ENCODE data around the gene TRAIP.
"Not testable (repeated sequence)": the region's sequence is repeated elsewhere in the genome, so short reads cannot be mapped to it uniquely, and the experiment has no call there.

TRAIP gene

GRCh38 chr3:49872801-49873281 is 16.5 kb upstream of the TRAIP start:
- no peak for DNase-seq

- no peak for DNase-seq
Measured at GRCh38 chr3:49871531-49872153, 15.3 kb upstream of the TRAIP start.

- DNase-seq: peak in 2 of 6 experiments; percentile 16 to 20
Measured at GRCh38 chr3:49869525-49870126, 13.3 kb upstream of the TRAIP start, which contains the start of gene CAMKV. Gene CAMKV, minus strand, starts transcription at chr3:49869906. Its CDS starts 7,518 bp downstream, at chr3:49862388.

- DNase-seq: peak in 1 of 6 experiments; percentile 20
Measured at GRCh38 chr3:49868862-49869466, 12.6 kb upstream of the TRAIP start.

- no peak for DNase-seq
Measured at GRCh38 chr3:49867871-49868321, 11.5 kb upstream of the TRAIP start.

GRCh38 chr3:49867400-49867799 is 11.0 kb upstream of the TRAIP start:
- DNase-seq: no peak

- DNase-seq: no peak
Measured at GRCh38 chr3:49865198-49865784, 8.9 kb upstream of the TRAIP start.

GRCh38 chr3:49864505-49864904 is 8.1 kb upstream of the TRAIP start:
- no peak for DNase-seq

- no peak for DNase-seq
Measured at GRCh38 chr3:49859576-49860305, 3.4 kb upstream of the TRAIP start.

GRCh38 chr3:49855662-49856061 is 702 bp downstream of the TRAIP start:
- no peak for DNase-seq

- DNase-seq: no peak
Measured at GRCh38 chr3:49845694-49846093, 10.7 kb downstream of the TRAIP start.

GRCh38 chr3:49844464-49845183 is 11.7 kb downstream of the TRAIP start:
- DNase-seq: no peak

GRCh38 chr3:49842843-49843517 is 13.4 kb downstream of the TRAIP start:
- no peak for DNase-seq

- no peak for DNase-seq
Measured at GRCh38 chr3:49841806-49842205, 14.6 kb downstream of the TRAIP start.

GRCh38 chr3:49841126-49841696 is 15.2 kb downstream of the TRAIP start:
- DNase-seq: no peak

GRCh38 chr3:49840388-49840787 is 16.0 kb downstream of the TRAIP start:
- DNase-seq: no peak

- DNase-seq: peak; percentile 57 to 83 (median 70)
Measured at GRCh38 chr3:49839193-49839809, 17.1 kb downstream of the TRAIP start.

GRCh38 chr3:49831341-49831740 is 25.0 kb downstream of the TRAIP start:
- no peak for DNase-seq

- DNase-seq: no peak
Measured at GRCh38 chr3:49826016-49826415, 30.3 kb downstream of the TRAIP start.

- not testable (repeated sequence) for DNase-seq
Measured at GRCh38 chr3:49823131-49823530, 33.2 kb downstream of the TRAIP start.
